MM.1S (cell line): ENCODE data around the gene C3orf49.
A peak's percentile ranks its signal among the peaks of the same experiment; 100 is the strongest.

Experiments used
- DNase-seq: peaks from one replicate; pipeline ENCODE4 v3.0.0-alpha.2; 2015
- H2AFZ ChIP-seq: fragments of 300-600 bp; sonication (generic); 2 replicates; pipeline ENCODE4 v1.6.0; 2016; ENCODE audit warnings: antibody characterized with exemption, low read length
- H3F3A ChIP-seq: fragments of 300-600 bp; sonication (generic); 2 replicates; pipeline ENCODE4 v1.6.1; 2016; ENCODE audit warnings: mild to moderate bottlenecking, antibody characterized with exemption, low read length, moderate library complexity, mixed read lengths; ENCODE audit not compliant: insufficient read depth
- H3K27ac ChIP-seq: fragments of 300-600 bp; sonication (generic); 2 replicates; pipeline ENCODE4 v1.5.1; 2016; ENCODE audit warnings: mild to moderate bottlenecking, low read length
- H3K27me3 ChIP-seq: fragments of 300-600 bp; sonication (generic); replicated peaks from 2 replicates; pipeline ENCODE4 v1.6.0; 2016; ENCODE audit warnings: low read length; ENCODE audit not compliant: insufficient read depth
- H3K36me3 ChIP-seq: fragments of 300-600 bp; sonication (generic); replicated peaks from 2 replicates; pipeline ENCODE4 v1.6.1; 2016; ENCODE audit warnings: mild to moderate bottlenecking, low read length, mixed read lengths; ENCODE audit not compliant: insufficient read depth
- H3K4me1 ChIP-seq: fragments of 300-600 bp; sonication (generic); 2 replicates; pipeline ENCODE4 v1.6.1; 2016; ENCODE audit warnings: low read length, mixed read lengths
- H3K4me2 ChIP-seq: fragments of 300-600 bp; sonication (generic); 2 replicates; pipeline ENCODE4 v1.6.0; 2016; ENCODE audit warnings: low read depth, low read length
- H3K4me3 ChIP-seq: fragments of 300-600 bp; sonication (generic); 2 replicates; pipeline ENCODE4 v1.5.1; 2016; ENCODE audit warnings: low read length, mixed read lengths
- H3K79me2 ChIP-seq: fragments of 300-600 bp; sonication (generic); 2 replicates; pipeline ENCODE4 v1.6.1; 2016; ENCODE audit warnings: mixed run types, low read length, mixed read lengths
- H3K9ac ChIP-seq: fragments of 300-600 bp; sonication (generic); 2 replicates; pipeline ENCODE4 v1.6.1; 2016; ENCODE audit warnings: low read length, mixed read lengths
- H3K9me2 ChIP-seq: fragments of 300-600 bp; sonication (generic); replicated peaks from 2 replicates; pipeline ENCODE4 v1.6.1; 2016; ENCODE audit warnings: mild to moderate bottlenecking, low read length, mixed read lengths; ENCODE audit not compliant: insufficient read depth
- H3K9me3 ChIP-seq: fragments of 300-600 bp; sonication (generic); replicated peaks from 2 replicates; pipeline ENCODE4 v1.6.1; 2016; ENCODE audit warnings: mild to moderate bottlenecking, low read length, mixed read lengths; ENCODE audit not compliant: insufficient read depth
- H4K20me1 ChIP-seq: fragments of 300-600 bp; sonication (generic); 2 replicates; pipeline ENCODE4 v1.6.1; 2016; ENCODE audit warnings: mild to moderate bottlenecking, low read length, moderate library complexity, mixed read lengths; ENCODE audit not compliant: insufficient read depth
- EZH2 ChIP-seq: fragments of 300-600 bp; sonication (generic); optimal IDR thresholded peaks from 2 replicates; pipeline ENCODE3; 2017; ENCODE audit warnings: low read depth, mild to moderate bottlenecking, antibody characterized with exemption, low read length, mixed read lengths
- EZH2phosphoT487 ChIP-seq: fragments of 300-600 bp; sonication (generic); IDR thresholded peaks from 2 replicates; pipeline ENCODE4 v1.6.1; 2018; ENCODE audit warnings: antibody characterized with exemption, low read length
- TF ChIP-seq, protein P1 (sequence below): fragments of 300-600 bp; sonication (generic); IDR thresholded peaks from 2 replicates; pipeline ENCODE4 v1.5.1; 2016; ENCODE audit warnings: antibody characterized with exemption, low read length, mixed read lengths

The C3orf49 gene

DNA sequence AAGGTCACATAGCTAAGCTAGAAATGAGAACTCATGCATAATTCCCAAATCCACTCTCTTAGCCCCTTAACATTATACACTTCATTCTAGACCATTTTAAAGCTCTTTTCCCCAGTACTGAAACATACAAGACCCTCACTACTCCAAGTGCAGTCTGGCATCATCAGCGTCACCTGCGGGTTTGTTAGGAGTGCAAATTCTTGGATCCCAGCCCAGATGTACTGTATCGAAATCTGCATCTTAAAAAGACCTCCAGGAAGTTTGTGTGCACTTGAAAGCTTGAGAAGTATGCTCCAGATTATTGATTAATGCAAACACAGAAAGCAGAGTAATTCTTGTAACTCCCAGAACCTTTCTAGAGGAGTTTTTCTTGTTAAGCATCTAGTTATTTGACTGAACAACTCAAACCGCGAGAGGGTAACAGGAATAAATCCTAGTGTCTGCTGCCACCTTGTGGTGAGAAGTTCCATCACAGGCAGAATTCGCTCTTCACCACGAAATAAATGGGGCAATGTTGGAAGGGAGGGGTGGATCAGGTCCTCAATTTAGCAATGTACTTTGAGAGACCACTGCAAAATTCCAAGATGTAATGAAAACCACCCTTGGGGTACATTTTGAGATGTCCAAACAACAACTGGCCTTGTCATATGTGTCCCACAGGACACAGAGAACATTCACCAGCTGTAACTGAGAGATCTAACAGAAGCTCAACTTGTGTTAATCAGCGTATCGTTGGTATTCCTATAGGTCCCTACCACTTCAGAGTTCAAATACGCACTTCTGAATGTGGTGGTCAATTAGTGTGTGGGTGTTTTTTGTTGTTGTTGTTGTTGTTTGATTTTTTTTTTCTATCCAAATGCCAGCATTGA, 583 bp upstream of the C3orf49 start:
- Histone ChIP-seq H3K36me3 (no peaks in the 10 kb centered on the region), H3F3A (no peaks in the 10 kb centered on the region), H3K9ac (no peak overlapping the region), H3K27ac (no peak overlapping the region), H4K20me1 (no peaks in the 10 kb centered on the region), H3K9me2 (no peaks in the 10 kb centered on the region), H2AFZ (no peak overlapping the region), H3K4me1 (no peaks in the 10 kb centered on the region), H3K79me2 (no peaks in the 10 kb centered on the region), H3K27me3 (no peaks in the 10 kb centered on the region), H3K9me3 (no peaks in the 10 kb centered on the region), H3K4me2 (no peak overlapping the region), H3K4me3 (no peak overlapping the region)
- TF ChIP-seq, protein P1, sequence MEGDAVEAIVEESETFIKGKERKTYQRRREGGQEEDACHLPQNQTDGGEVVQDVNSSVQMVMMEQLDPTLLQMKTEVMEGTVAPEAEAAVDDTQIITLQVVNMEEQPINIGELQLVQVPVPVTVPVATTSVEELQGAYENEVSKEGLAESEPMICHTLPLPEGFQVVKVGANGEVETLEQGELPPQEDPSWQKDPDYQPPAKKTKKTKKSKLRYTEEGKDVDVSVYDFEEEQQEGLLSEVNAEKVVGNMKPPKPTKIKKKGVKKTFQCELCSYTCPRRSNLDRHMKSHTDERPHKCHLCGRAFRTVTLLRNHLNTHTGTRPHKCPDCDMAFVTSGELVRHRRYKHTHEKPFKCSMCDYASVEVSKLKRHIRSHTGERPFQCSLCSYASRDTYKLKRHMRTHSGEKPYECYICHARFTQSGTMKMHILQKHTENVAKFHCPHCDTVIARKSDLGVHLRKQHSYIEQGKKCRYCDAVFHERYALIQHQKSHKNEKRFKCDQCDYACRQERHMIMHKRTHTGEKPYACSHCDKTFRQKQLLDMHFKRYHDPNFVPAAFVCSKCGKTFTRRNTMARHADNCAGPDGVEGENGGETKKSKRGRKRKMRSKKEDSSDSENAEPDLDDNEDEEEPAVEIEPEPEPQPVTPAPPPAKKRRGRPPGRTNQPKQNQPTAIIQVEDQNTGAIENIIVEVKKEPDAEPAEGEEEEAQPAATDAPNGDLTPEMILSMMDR = peak; percentile 81
- TF ChIP-seq EZH2phosphoT487 = no peak
- DNase-seq = peak; percentile 63

GRCh38 chr3:63824309-63824708, 5.2 kb downstream of the C3orf49 start:
- Histone ChIP-seq H3K4me3 (no peak overlapping the region), H3K27me3 (no peaks in the 10 kb centered on the region), H3K9me3 (no peaks in the 10 kb centered on the region), H3F3A (no peaks in the 10 kb centered on the region), H2AFZ (no peak overlapping the region), H3K9ac (no peak overlapping the region), H3K27ac (no peak overlapping the region), H3K4me1 (no peaks in the 10 kb centered on the region), H3K4me2 (no peak overlapping the region), H3K36me3 (no peaks in the 10 kb centered on the region), H3K79me2 (no peaks in the 10 kb centered on the region), H4K20me1 (no peaks in the 10 kb centered on the region), H3K9me2 (no peaks in the 10 kb centered on the region)
- no peak for DNase-seq
- no peak for TF ChIP-seq EZH2phosphoT487
- TF ChIP-seq EZH2 = no peak
- TF ChIP-seq, protein P1 = no peak

DNA sequence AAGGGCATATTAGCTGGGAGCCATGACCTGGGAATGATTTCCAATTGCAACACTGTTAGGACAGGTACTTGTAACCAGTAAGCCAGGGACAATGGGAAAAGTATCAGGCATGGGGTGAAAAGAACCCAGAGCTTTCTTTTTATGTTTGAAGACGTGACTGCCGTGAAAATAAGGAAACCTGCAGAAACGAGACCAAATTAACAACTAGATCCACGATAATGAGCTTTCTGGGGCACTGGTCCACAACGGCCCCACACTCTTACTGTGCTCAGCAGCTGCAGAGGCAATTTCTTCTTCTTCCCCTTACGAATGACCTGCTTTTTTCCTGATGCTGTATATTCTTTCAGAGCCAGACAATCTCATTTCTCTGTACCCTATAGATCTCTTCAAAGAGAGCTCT, 11.4 kb downstream of the C3orf49 start:
- Histone ChIP-seq H3K9ac (no peak overlapping the region), H3K4me3 (no peak overlapping the region), H3F3A (no peaks in the 10 kb centered on the region), H3K9me2 (no peaks in the 10 kb centered on the region), H3K27ac (no peak overlapping the region), H3K79me2 (no peaks in the 10 kb centered on the region), H3K4me1 (no peaks in the 10 kb centered on the region), H3K27me3 (no peaks in the 10 kb centered on the region), H3K4me2 (no peak overlapping the region), H4K20me1 (no peaks in the 10 kb centered on the region), H3K36me3 (no peaks in the 10 kb centered on the region; the same call in 1 of the 2 replicates), H3K9me3 (no peaks in the 10 kb centered on the region), H2AFZ (no peak overlapping the region)
- no peak for DNase-seq
- TF ChIP-seq EZH2 (no peak), EZH2phosphoT487 (no peak)
- TF ChIP-seq, protein P1 = no peak
